ENCODE data around the gene ONECUT1. TPM values are rescaled to one million over a fixed set of nuclear protein-coding genes. Genes with fewer than 3 reads are reported as not detected.

The ONECUT1 gene
- total RNA-seq, 2 donors from 2014 or later: 1.8 to 5.3 TPM

GRCh38 chr15:52733088-52733487 is 57.0 kb downstream of the ONECUT1 start:
- H3K4me3 Mint-ChIP-seq: no peak overlapping the region
- H3K27me3 Mint-ChIP-seq (ENCODE audit: insufficient read depth): no peaks in the 10 kb centered on the region
- H3K9me3 Mint-ChIP-seq: no peaks in the 10 kb centered on the region
- DNase-seq: no peak
- H3K36me3 Mint-ChIP-seq (ENCODE audit: low read depth): no peaks in the 10 kb centered on the region
- Histone ChIP-seq H3K4me3 (ENCODE audit: low read length) (no peak overlapping the region), H3K27me3 (ENCODE audit: control insufficient read depth, insufficient read depth, low read length, poor library complexity, severe bottlenecking) (no peaks in the 10 kb centered on the region), H3K27ac (ENCODE audit: low read depth, low read length) (no peak overlapping the region), H3K9ac (ENCODE audit: extremely low read depth, low read length, poor library complexity, severe bottlenecking) (no peak overlapping the region), H3K4me1 (ENCODE audit: control insufficient read depth, insufficient read depth, low read length) (peaks cover 3% of the 10 kb centered on the region), H3K9me3 (ENCODE audit: control insufficient read depth, low read length) (no peaks in the 10 kb centered on the region), H3K36me3 (ENCODE audit: control insufficient read depth, insufficient read depth, low read length) (no peaks in the 10 kb centered on the region)
- TF ChIP-seq CTCF (conservative IDR thresholded peaks at IDR 0.05): no peak
- peaks cover 14% of the 10 kb centered on the region for H3K4me1 Mint-ChIP-seq
- H3K27ac Mint-ChIP-seq: no peak overlapping the region

- H3K9me3 Mint-ChIP-seq: no peaks in the 10 kb centered on the region
- no peaks in the 10 kb centered on the region for H3K9me3 ChIP-seq (ENCODE audit: control insufficient read depth, low read length)
- no peaks in the 10 kb centered on the region for H3K27me3 ChIP-seq (ENCODE audit: control insufficient read depth, insufficient read depth, low read length, poor library complexity, severe bottlenecking)
- H3K27ac Mint-ChIP-seq: no peak overlapping the region
- H3K9ac ChIP-seq (ENCODE audit: extremely low read depth, low read length, poor library complexity, severe bottlenecking): no peak overlapping the region
- no peak overlapping the region for H3K4me3 ChIP-seq (ENCODE audit: low read length)
- H3K36me3 Mint-ChIP-seq (ENCODE audit: low read depth): no peaks in the 10 kb centered on the region
- no peak overlapping the region for H3K4me3 Mint-ChIP-seq
- no peaks in the 10 kb centered on the region for H3K27me3 Mint-ChIP-seq (ENCODE audit: insufficient read depth)
- H3K27ac ChIP-seq (ENCODE audit: low read depth, low read length): no peak overlapping the region
- TF ChIP-seq CTCF (conservative IDR thresholded peaks at IDR 0.05): no peak
- H3K36me3 ChIP-seq (ENCODE audit: control insufficient read depth, insufficient read depth, low read length): no peaks in the 10 kb centered on the region
- peaks cover 14% of the 10 kb centered on the region for H3K4me1 Mint-ChIP-seq
- H3K4me1 ChIP-seq (ENCODE audit: control insufficient read depth, insufficient read depth, low read length): peaks cover 3% of the 10 kb centered on the region
- DNase-seq: no peak
- 92 to 100% methylated on average over 1 to 3 of the region's 3 CpGs for WGBS, 2 experiments (ENCODE audit: insufficient coverage in 1 of 2, insufficient read length in 1 of 2)
Measured at GRCh38 chr15:52732551-52732950, 57.6 kb downstream of the ONECUT1 start.

GRCh38 chr15:52731732-52732470 is 58.2 kb downstream of the ONECUT1 start:
- DNase-seq: no peak
- H3K27ac ChIP-seq (ENCODE audit: low read depth, low read length): no peak overlapping the region
- H3K9me3 ChIP-seq (ENCODE audit: control insufficient read depth, low read length): no peaks in the 10 kb centered on the region
- H3K4me3 Mint-ChIP-seq: no peak overlapping the region
- no peak overlapping the region for H3K4me3 ChIP-seq (ENCODE audit: low read length)
- H3K9ac ChIP-seq (ENCODE audit: extremely low read depth, low read length, poor library complexity, severe bottlenecking): no peak overlapping the region
- H3K4me1 Mint-ChIP-seq: peaks cover 14% of the 10 kb centered on the region
- H3K27me3 Mint-ChIP-seq (ENCODE audit: insufficient read depth): no peaks in the 10 kb centered on the region
- no peak overlapping the region for H3K27ac Mint-ChIP-seq
- WGBS, 2 experiments (ENCODE audit: insufficient coverage in 1 of 2, insufficient read length in 1 of 2): 92% methylated on average over 1 of the region's 2 CpGs; no CpG with 5 or more reads in 1 of the 2 experiments
- peaks cover 3% of the 10 kb centered on the region for H3K4me1 ChIP-seq (ENCODE audit: control insufficient read depth, insufficient read depth, low read length)
- H3K36me3 ChIP-seq (ENCODE audit: control insufficient read depth, insufficient read depth, low read length): no peaks in the 10 kb centered on the region
- no peaks in the 10 kb centered on the region for H3K27me3 ChIP-seq (ENCODE audit: control insufficient read depth, insufficient read depth, low read length, poor library complexity, severe bottlenecking)
- TF ChIP-seq CTCF (conservative IDR thresholded peaks at IDR 0.05): no peak
- H3K9me3 Mint-ChIP-seq: no peaks in the 10 kb centered on the region
- H3K36me3 Mint-ChIP-seq (ENCODE audit: low read depth): no peaks in the 10 kb centered on the region
